C4-2B (cell line): ENCODE data around the gene OVOL3.

Source experiments
- ZFX ChIP-seq: fragments of 450-650 bp; IDR thresholded peaks from 2 replicates; pipeline ENCODE4 v1.6.1; 2017
- TF ChIP-seq, protein P1 (sequence below): fragments of 450-650 bp; conservative IDR thresholded peaks from 2 replicates; pipeline ENCODE4 v1.5.1; 2017; ENCODE audit warnings: mild to moderate bottlenecking

- TF ChIP-seq, protein P1, sequence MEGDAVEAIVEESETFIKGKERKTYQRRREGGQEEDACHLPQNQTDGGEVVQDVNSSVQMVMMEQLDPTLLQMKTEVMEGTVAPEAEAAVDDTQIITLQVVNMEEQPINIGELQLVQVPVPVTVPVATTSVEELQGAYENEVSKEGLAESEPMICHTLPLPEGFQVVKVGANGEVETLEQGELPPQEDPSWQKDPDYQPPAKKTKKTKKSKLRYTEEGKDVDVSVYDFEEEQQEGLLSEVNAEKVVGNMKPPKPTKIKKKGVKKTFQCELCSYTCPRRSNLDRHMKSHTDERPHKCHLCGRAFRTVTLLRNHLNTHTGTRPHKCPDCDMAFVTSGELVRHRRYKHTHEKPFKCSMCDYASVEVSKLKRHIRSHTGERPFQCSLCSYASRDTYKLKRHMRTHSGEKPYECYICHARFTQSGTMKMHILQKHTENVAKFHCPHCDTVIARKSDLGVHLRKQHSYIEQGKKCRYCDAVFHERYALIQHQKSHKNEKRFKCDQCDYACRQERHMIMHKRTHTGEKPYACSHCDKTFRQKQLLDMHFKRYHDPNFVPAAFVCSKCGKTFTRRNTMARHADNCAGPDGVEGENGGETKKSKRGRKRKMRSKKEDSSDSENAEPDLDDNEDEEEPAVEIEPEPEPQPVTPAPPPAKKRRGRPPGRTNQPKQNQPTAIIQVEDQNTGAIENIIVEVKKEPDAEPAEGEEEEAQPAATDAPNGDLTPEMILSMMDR, result no peak
- no peak for TF ChIP-seq ZFX
Measured at GRCh38 chr19:36153126-36153525, 42.2 kb downstream of the OVOL3 start.
